ENCODE measurements around the gene LYRM1. TPM values are rescaled to one million over a fixed set of nuclear protein-coding genes. Genes with fewer than 3 reads are reported as not detected.

The LYRM1 gene
- total and polyA plus RNA-seq, 2 of the 8 experiments (the other 6 are each of a cell fraction or from before 2014, with no cell fraction given), result 11.6 to 13.4 TPM

DNA sequence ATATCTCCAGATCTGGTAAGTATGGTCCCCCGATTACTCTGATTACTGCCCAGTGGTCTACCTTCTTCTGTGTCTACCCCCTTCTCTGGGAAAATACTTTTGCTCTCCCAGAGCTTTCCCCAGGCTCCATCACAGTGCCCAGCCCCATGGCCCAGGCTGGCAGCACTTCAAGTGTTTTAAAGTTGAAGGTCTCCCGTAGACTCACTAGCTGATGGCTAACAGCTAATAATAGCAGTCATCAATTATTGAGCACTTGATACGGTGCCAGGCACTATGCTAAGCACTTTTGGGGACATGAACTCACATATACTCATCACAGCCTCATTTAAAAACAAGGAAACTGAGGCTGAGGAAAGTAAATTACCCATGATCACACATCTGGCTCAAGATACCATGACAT, 33.8 kb upstream of the LYRM1 start:
- no peak overlapping the region for H3K27ac ChIP-seq (ENCODE audit: low read depth, low read length)
- H3K79me2 ChIP-seq (ENCODE audit: control insufficient read depth in 1 of 2, insufficient read depth in 2 of 2, low read length in 2 of 2), result peaks cover 6 to 84% of the 10 kb centered on the region in 2 experiments; a peak in 3 of 4 replicates
- no peak for FAIRE-seq

More for the DNA sequence above, 33.8 kb upstream of the LYRM1 start:
- Histone ChIP-seq H2BK12ac (ENCODE audit: low read depth, low read length) (no peak overlapping the region), H3K56ac (replicated peaks; ENCODE audit: insufficient read length, low read depth, low read length) (no peak overlapping the region), H2AFZ (ENCODE audit: low read length) (no peak overlapping the region), H3K23ac (ENCODE audit: insufficient read length) (no peak overlapping the region), H2BK15ac (ENCODE audit: low read length) (no peak overlapping the region), H3K23me2 (ENCODE audit: low read depth, low read length) (no peaks in the 10 kb centered on the region), H3K36me3 (ENCODE audit: control insufficient read depth in 2 of 4, insufficient read depth in 4 of 4, low read length in 3 of 4) (peaks cover 0 to 5% (median 0%) of the 10 kb centered on the region in 4 experiments; a peak in 1 of 8 replicates), H3K9ac (replicated peaks in 1 of 4; ENCODE audit: extremely low read depth in 1 of 4, low read depth in 3 of 4, low read length in 3 of 4) (no peak overlapping the region), H3K4me2 (ENCODE audit: insufficient read depth in 1 of 2, low read depth in 2 of 2, low read length in 2 of 2) (no peak overlapping the region), H4K20me1 (replicated peaks in 1 of 2; ENCODE audit: control insufficient read depth in 1 of 2, insufficient read depth in 2 of 2, low read length in 2 of 2) (peaks cover 0 to 2% of the 10 kb centered on the region in 2 experiments), H4K5ac (ENCODE audit: insufficient read length, low read depth, low read length) (no peak overlapping the region), H3K14ac (ENCODE audit: insufficient read length) (no peak overlapping the region), H2AK5ac (ENCODE audit: low read depth, low read length) (no peak overlapping the region), H3K4me1 (replicated peaks in 1 of 4; ENCODE audit: control insufficient read depth in 3 of 4, insufficient read depth in 4 of 4, low read length in 3 of 4) (peaks cover 0 to 6% (median 2%) of the 10 kb centered on the region in 4 experiments; a peak in 4 of 7 replicates), H3K27me3 (replicated peaks in 1 of 4; ENCODE audit: control insufficient read depth in 3 of 4, extremely low read depth in 1 of 4, insufficient read depth in 3 of 4, low read length in 3 of 4) (no peaks in the 10 kb centered on the region), H2BK20ac (ENCODE audit: low read length) (no peak overlapping the region), H4K8ac (ENCODE audit: extremely low read depth, insufficient read depth, low read length) (no peak overlapping the region), H2BK120ac (replicated peaks; ENCODE audit: low read depth, low read length) (no peak overlapping the region), H3K79me1 (ENCODE audit: low read depth, low read length) (peaks cover 5% of the 10 kb centered on the region; the same call in 1 of the 2 replicates), H3K4ac (replicated peaks; ENCODE audit: insufficient read length, low read depth, low read length) (no peak overlapping the region), H3K18ac (ENCODE audit: extremely low read depth, low read length) (no peak overlapping the region), H2BK5ac (ENCODE audit: low read depth, low read length) (no peak overlapping the region; the same call in 1 of the 2 replicates), H3K4me3 (ENCODE audit: extremely low read depth in 1 of 4, insufficient read depth in 2 of 4, low read depth in 3 of 4, low read length in 4 of 4) (no peak overlapping the region), H4K91ac (replicated peaks; ENCODE audit: insufficient read length, low read length) (no peak overlapping the region), H3K9me3 (ENCODE audit: insufficient read depth in 2 of 2, low read depth in 1 of 2, low read length in 1 of 2) (no peaks in the 10 kb centered on the region)
- TF ChIP-seq RNF2 (IDR thresholded peaks at IDR 0.05; ENCODE audit: borderline replicate concordance, low read depth, low read length, missing control alignments, poor library complexity, severe bottlenecking) (no peak), CHD2 (IDR thresholded peaks at IDR 0.05; ENCODE audit: low read length) (no peak), ZNF274 (IDR thresholded peaks at IDR 0.05; ENCODE audit: borderline replicate concordance, extremely low read depth, low read length) (no peak), TAF1 (IDR thresholded peaks at IDR 0.05; ENCODE audit: low read depth, low read length) (no peak), RFX5 (IDR thresholded peaks at IDR 0.05; ENCODE audit: borderline replicate concordance, low read depth, low read length) (no peak), SIX5 (IDR thresholded peaks at IDR 0.05; ENCODE audit: low read depth, low read length) (no peak), SIRT6 (IDR thresholded peaks at IDR 0.05; ENCODE audit: low read length) (no peak), TCF12 (IDR thresholded peaks at IDR 0.05; ENCODE audit: low read depth, low read length) (no peak)
- TF ChIP-seq, protein P1, sequence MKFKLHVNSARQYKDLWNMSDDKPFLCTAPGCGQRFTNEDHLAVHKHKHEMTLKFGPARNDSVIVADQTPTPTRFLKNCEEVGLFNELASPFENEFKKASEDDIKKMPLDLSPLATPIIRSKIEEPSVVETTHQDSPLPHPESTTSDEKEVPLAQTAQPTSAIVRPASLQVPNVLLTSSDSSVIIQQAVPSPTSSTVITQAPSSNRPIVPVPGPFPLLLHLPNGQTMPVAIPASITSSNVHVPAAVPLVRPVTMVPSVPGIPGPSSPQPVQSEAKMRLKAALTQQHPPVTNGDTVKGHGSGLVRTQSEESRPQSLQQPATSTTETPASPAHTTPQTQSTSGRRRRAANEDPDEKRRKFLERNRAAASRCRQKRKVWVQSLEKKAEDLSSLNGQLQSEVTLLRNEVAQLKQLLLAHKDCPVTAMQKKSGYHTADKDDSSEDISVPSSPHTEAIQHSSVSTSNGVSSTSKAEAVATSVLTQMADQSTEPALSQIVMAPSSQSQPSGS (IDR thresholded peaks at IDR 0.05; ENCODE audit: low read length), result no peak
- POLR2A ChIA-PET (ENCODE audit: partially characterized antibody), result no interaction called here
- 88% methylated on average over 3 of the region's 3 CpGs; no CpG with 5 or more reads in 1 of the 2 experiments for WGBS, 2 experiments (ENCODE audit: extremely low coverage in 1 of 2, insufficient coverage in 1 of 2, insufficient read length in 1 of 2, insufficient replicate concordance in 2 of 2, low coverage in 1 of 2, low lambda C conversion rate in 2 of 2, missing lambda C conversion rate in 1 of 2)
- DNase-seq (ENCODE audit: low read depth in 1 of 2, low spot score in 2 of 2), result no peak
- CTCF ChIA-PET (ENCODE audit: partially characterized antibody), result interaction anchor here (1.1 to 4.8 kb wide), 5 partner anchors 8 to 37 kb away, joined by 3 to 29 read pairs (median 4); no protein-coding TSS in a partner anchor
